Left ventricle myocardium inferior (tissue), 1 donor: ENCODE data around the gene BBIP1. TPM values are rescaled to one million over a fixed set of nuclear protein-coding genes. Genes with fewer than 3 reads are reported as not detected.

ENCODE experiments used
- DNase-seq: peaks from one replicate; pipeline ENCODE4 v3.0.0-alpha.2; 2020
- H3K27ac ChIP-seq: fragments of 200-600 bp; replicated peaks from 2 replicates; pipeline ENCODE4 v1.8.0; 2021
- H3K27me3 ChIP-seq: fragments of 200-600 bp; 2 replicates; pipeline ENCODE4 v1.8.0; 2021; ENCODE audit warnings: low read depth
- H3K36me3 ChIP-seq: fragments of 200-600 bp; 2 replicates; pipeline ENCODE4 v1.8.0; 2021
- H3K4me1 ChIP-seq: fragments of 200-600 bp; 2 replicates; pipeline ENCODE4 v1.8.0; 2021
- H3K4me3 ChIP-seq: fragments of 200-600 bp; 2 replicates; pipeline ENCODE4 v1.8.0; 2021; ENCODE audit warnings: mild to moderate bottlenecking, moderate library complexity
- H3K9me3 ChIP-seq: fragments of 200-600 bp; replicated peaks from 2 replicates; pipeline ENCODE4 v1.8.0; 2021
- intact Hi-C: fragments of 100-400 bp; cut with micrococcal nuclease; formaldehyde crosslinking; loops from one replicate; pipeline ENCODE4 v1.11.0; 2022
- total RNA-seq: library from RNA; stranded (reverse); fragmentation: NEBNext Ultra II Directional; extraction: Animal tissue kit (Norgen Biotek cat#: 25700); gene quantifications from one replicate; pipeline ENCODE4 v1.2.1, GENCODE V29; 2021
- TF ChIP-seq, protein P1 (sequence below): fragments of 200-600 bp; IDR thresholded peaks from 2 replicates; pipeline ENCODE4 v1.8.0; 2021; ENCODE audit warnings: antibody characterized with exemption, mild to moderate bottlenecking, borderline replicate concordance
- donor health status: DM: no; HTN: yes; CAD: no; lungs with severe emphysema.

The BBIP1 gene
- total RNA-seq, 1 donor from 2014 or later: 25.1 TPM

DNA sequence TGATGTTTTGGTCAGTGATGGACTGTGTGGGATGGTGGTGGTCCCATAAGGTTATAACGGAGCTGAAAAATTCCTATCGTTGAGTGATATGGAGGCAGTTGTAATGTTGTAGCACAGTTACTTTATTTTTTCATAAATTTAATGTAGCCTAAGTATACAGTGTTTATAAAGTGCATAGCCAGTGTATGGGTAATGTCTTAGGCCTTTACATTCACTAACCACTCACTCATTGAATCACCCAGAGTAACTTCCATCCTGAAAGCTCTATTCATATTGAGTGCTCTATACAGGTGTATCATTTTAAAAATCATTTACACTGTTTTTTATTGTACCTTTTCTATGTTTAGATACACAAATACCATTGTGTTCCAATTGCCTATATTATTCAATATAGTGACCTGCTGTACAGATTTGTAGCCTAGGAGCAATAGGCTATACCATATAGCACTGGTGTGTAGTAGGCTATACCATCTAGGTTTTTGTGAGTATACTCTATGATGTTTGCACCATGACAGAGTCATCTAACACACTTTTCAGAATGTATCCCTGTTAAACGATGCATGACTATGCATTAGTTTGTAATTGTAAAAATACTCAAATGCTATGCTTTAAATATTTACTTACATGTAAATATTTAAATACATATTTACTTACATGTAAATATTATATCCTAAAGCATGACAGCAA lies 26.2 kb downstream of the BBIP1 start:
- Histone ChIP-seq H3K36me3 (peaks cover 73% of the 10 kb centered on the region), H3K9me3 (no peaks in the 10 kb centered on the region), H3K4me1 (peaks cover 28% of the 10 kb centered on the region), H3K27me3 (no peaks in the 10 kb centered on the region), H3K27ac (no peak overlapping the region), H3K4me3 (no peak overlapping the region)
- intact Hi-C loops: loop anchor here (5.0 to 10.0 kb wide), 2 partner anchors 88 to 145 kb away; no protein-coding TSS in a partner anchor
- no peak for DNase-seq
- TF ChIP-seq, protein P1, sequence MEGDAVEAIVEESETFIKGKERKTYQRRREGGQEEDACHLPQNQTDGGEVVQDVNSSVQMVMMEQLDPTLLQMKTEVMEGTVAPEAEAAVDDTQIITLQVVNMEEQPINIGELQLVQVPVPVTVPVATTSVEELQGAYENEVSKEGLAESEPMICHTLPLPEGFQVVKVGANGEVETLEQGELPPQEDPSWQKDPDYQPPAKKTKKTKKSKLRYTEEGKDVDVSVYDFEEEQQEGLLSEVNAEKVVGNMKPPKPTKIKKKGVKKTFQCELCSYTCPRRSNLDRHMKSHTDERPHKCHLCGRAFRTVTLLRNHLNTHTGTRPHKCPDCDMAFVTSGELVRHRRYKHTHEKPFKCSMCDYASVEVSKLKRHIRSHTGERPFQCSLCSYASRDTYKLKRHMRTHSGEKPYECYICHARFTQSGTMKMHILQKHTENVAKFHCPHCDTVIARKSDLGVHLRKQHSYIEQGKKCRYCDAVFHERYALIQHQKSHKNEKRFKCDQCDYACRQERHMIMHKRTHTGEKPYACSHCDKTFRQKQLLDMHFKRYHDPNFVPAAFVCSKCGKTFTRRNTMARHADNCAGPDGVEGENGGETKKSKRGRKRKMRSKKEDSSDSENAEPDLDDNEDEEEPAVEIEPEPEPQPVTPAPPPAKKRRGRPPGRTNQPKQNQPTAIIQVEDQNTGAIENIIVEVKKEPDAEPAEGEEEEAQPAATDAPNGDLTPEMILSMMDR: no peak

DNA sequence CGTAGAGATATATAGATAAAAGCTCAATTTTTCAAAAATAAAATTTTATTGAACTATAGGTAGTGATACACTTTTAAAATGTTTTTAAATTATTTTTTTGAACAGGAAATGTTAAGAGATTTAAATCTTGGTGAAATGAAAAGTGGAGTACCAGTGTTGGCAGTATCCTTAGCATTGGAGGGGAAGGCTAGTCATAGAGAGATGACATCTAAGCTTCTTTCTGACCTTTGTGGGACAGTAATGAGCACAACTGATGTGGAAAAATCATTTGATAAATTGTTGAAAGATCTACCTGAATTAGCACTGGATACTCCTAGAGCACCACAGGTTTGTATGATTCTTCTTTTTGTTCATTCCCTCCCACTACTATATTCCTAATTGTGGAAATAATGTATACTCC lies 31.4 kb downstream of the BBIP1 start:
- Histone ChIP-seq H3K36me3 (peaks cover 87% of the 10 kb centered on the region), H3K27ac (no peak overlapping the region), H3K27me3 (no peaks in the 10 kb centered on the region), H3K4me3 (no peak overlapping the region), H3K9me3 (no peaks in the 10 kb centered on the region), H3K4me1 (peaks cover 32% of the 10 kb centered on the region)
- no peak for DNase-seq
- intact Hi-C loops: loop anchor here (10.0 kb wide), 1 partner anchor 283 kb away; no protein-coding TSS in a partner anchor
- TF ChIP-seq, protein P1: no peak

GRCh38 chr10:110885932-110886674 lies 32.9 kb downstream of the BBIP1 start:
- Histone ChIP-seq H3K4me1 (peaks cover 35% of the 10 kb centered on the region), H3K9me3 (no peaks in the 10 kb centered on the region), H3K27ac (no peak overlapping the region), H3K36me3 (peaks cover 90% of the 10 kb centered on the region), H3K27me3 (no peaks in the 10 kb centered on the region), H3K4me3 (no peak overlapping the region)
- TF ChIP-seq, protein P1: no peak
- DNase-seq: no peak
- intact Hi-C loops: loop anchor here (10.0 kb wide), 1 partner anchor 281 kb away; no protein-coding TSS in a partner anchor

DNA sequence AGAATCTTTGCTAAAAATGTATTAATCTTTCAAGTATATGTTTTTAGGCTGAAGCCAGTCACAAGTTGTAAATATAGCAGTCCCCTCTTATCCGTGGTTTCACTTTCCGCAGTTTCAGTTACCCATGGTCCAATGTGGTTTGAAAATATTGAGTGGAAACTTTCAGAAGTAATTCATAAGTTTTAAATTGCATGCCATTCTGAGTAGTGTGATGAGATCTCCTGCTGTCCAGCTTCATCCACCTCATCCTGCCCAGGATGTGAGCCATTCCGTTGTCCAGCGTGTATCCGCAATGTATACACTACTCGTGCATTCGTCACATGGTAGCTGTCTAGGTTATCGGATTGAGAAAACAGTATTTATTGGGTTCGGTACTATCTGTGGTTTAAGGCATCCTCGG lies 35.1 kb downstream of the BBIP1 start:
- H3K4me3 ChIP-seq: peak overlapping the region; percentile 52
- no peaks in the 10 kb centered on the region for H3K27me3 ChIP-seq
- intact Hi-C loops: loop anchor here (10.0 kb wide), 1 partner anchor 279 kb away; no protein-coding TSS in a partner anchor
- peak overlapping the region; percentile 1 for H3K27ac ChIP-seq
- no peak for DNase-seq
- peaks cover 54% of the 10 kb centered on the region for H3K4me1 ChIP-seq
- TF ChIP-seq, protein P1: no peak
- H3K9me3 ChIP-seq: no peaks in the 10 kb centered on the region
- peaks cover 70% of the 10 kb centered on the region for H3K36me3 ChIP-seq

DNA sequence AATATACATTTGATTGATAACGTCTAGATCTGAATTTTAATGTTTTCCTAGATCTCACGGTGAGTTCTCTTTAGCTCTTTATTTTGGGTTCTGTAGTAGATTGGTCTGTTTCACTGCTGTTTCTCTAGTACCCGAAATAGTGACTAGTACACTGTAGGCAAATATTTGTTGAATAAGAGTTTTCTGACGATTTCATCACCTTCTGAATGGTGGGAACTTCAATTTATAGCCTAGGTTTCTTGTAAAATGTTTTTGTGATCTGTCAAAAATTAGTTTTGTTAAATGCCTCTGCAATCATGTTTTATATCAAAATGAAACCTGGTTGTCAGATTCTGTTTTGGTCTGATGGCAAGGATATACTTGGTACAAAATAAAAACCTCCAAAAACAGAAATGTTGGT lies 37.1 kb downstream of the BBIP1 start:
- Histone ChIP-seq H3K4me3 (peak overlapping the region; percentile 52), H3K4me1 (peaks cover 62% of the 10 kb centered on the region)
- intact Hi-C loops: loop anchor here (10.0 kb wide), 1 partner anchor 277 kb away; no protein-coding TSS in a partner anchor

More for the DNA sequence above, 37.1 kb downstream of the BBIP1 start:
- H3K27ac ChIP-seq: peak overlapping the region; percentile 75
- no peak for DNase-seq
- H3K9me3 ChIP-seq: no peaks in the 10 kb centered on the region
- no peaks in the 10 kb centered on the region for H3K27me3 ChIP-seq
- TF ChIP-seq, protein P1: no peak
- peaks cover 59% of the 10 kb centered on the region for H3K36me3 ChIP-seq
